K562 (cell line): ENCODE measurements around the gene TGFA. TPM values are rescaled to one million over a fixed set of nuclear protein-coding genes. Genes with fewer than 3 reads are reported as not detected.

Experiments
- ATAC-seq: fragments of 200-7000 bp; cut with Tn5 transposase; 3 replicates; pipeline ENCODE4 v1.9.1; 2020; ENCODE audit warnings: moderate library complexity
- BruUV-seq: library from RNA; stranded (reverse); fragments of 400-500 nt; replicated peaks from 2 replicates; lab custom pipeline; 2021; lab: Mats Ljungman, UMichigan
- CTCF ChIA-PET: fragments of 300-600 bp; formaldehyde crosslinking; extraction: SDS; loops from one replicate; lab custom pipeline; 2021; ENCODE audit warnings: low intra/inter-chr PET ratio; lab: Yijun Ruan, JAX
- POLR2A ChIA-PET: fragments of 300-600, 350-650 bp; sonication (Branson Sonifier 250); formaldehyde crosslinking; extraction: SDS; loops from one replicate; lab custom pipeline; 2021; ENCODE audit warnings: antibody characterized with exemption, inconsistent platforms; lab: Yijun Ruan, JAX
- DNase-seq, 4 experiments: peaks; one replicate each; pipeline versions ENCODE4 v3.0.0 to v3.0.0-alpha.2; 2011 to 2018; ENCODE audit warnings: low spot score in 3 of 4, mixed read lengths in 3 of 4; ENCODE audit errors: extremely low read depth in 1 of 4
- FAIRE-seq: peaks from 2 replicates; lab custom pipeline; 2011; peaks lifted over from hg19 to GRCh38; lab: Jason Lieb, UNC
- H2AFZ ChIP-seq: 2 replicates; pipeline ENCODE4 v1.6.0; 2011; ENCODE audit warnings: low read depth, low read length, control low read depth, inconsistent platforms
- H3K27ac ChIP-seq: fragments of 200-600 bp; 3 replicates; pipeline ENCODE4 v1.8.0; 2011; ENCODE audit warnings: low read depth, mild to moderate bottlenecking, control low read depth, inconsistent platforms, low read length, moderate library complexity, mixed read lengths; ENCODE audit errors: extremely low read depth
- H3K27me3 ChIP-seq, 2 experiments: fragments of 300-600 bp in 1 of 2; 2 replicates in 1 of 2; 3 replicates in 1 of 2; pipeline versions ENCODE4 v1.6.0 to v1.8.0; 2011; ENCODE audit warnings: inconsistent platforms in 2 of 2, low read length in 2 of 2, mild to moderate bottlenecking in 1 of 2, mixed read lengths in 1 of 2, moderate library complexity in 1 of 2; ENCODE audit not compliant: control insufficient read depth in 2 of 2, insufficient read depth in 2 of 2
- H3K36me3 ChIP-seq: fragments of 300-600 bp; 3 replicates; pipeline ENCODE4 v1.8.0; 2011; ENCODE audit warnings: mild to moderate bottlenecking, low read length, inconsistent platforms; ENCODE audit not compliant: control insufficient read depth, insufficient read depth
- H3K4me1 ChIP-seq, 2 experiments: fragments of 200-600 bp in 1 of 2; replicated peaks in 1 of 2; 2 replicates in 1 of 2; 3 replicates in 1 of 2; pipeline versions ENCODE4 v1.5.1 to v1.8.0; 2011; ENCODE audit warnings: inconsistent platforms in 2 of 2, low read length in 2 of 2, mild to moderate bottlenecking in 1 of 2, mixed read lengths in 1 of 2, moderate library complexity in 1 of 2; ENCODE audit not compliant: control insufficient read depth in 2 of 2, insufficient read depth in 2 of 2
- H3K4me2 ChIP-seq: 2 replicates; pipeline ENCODE4 v1.6.1; 2011; ENCODE audit warnings: low read length, control low read depth, inconsistent platforms, mixed read lengths; ENCODE audit not compliant: insufficient read depth
- H3K4me3 ChIP-seq: fragments of 200-600 bp; sonication (generic), shearing (Covaris generic); 2 replicates; pipeline ENCODE4 v1.5.1; 2016; ENCODE audit warnings: control low read depth, inconsistent platforms
- H3K79me2 ChIP-seq: fragments of 200-600 bp; 3 replicates; pipeline ENCODE4 v1.8.0; 2011; ENCODE audit warnings: low read length, inconsistent platforms; ENCODE audit not compliant: control insufficient read depth, insufficient read depth
- H3K9ac ChIP-seq, 2 experiments: 2 replicates each; pipeline versions ENCODE4 v1.6.0 to v1.6.1; 2011; ENCODE audit warnings: low read depth in 2 of 2, low read length in 2 of 2, control low read depth in 1 of 2, inconsistent platforms in 1 of 2, mild to moderate bottlenecking in 1 of 2, mixed read lengths in 1 of 2; ENCODE audit not compliant: insufficient read depth in 1 of 2
- H3K9me1 ChIP-seq: one replicate; pipeline ENCODE4 v1.6.0; 2011; ENCODE audit warnings: inconsistent platforms, mild to moderate bottlenecking, low read length, moderate library complexity; ENCODE audit not compliant: control insufficient read depth, insufficient read depth
- H3K9me3 ChIP-seq: replicated peaks from 2 replicates; pipeline ENCODE4 v1.5.1; 2011; ENCODE audit warnings: low read depth, low read length, inconsistent platforms; ENCODE audit not compliant: control insufficient read depth, insufficient read depth
- H4K20me1 ChIP-seq: replicated peaks from 2 replicates; pipeline ENCODE4 v1.6.1; 2011; ENCODE audit warnings: low read length, inconsistent platforms, mixed read lengths; ENCODE audit not compliant: control insufficient read depth, insufficient read depth
- ERF ChIP-seq: fragments of 450-650 bp; formaldehyde crosslinking; IDR thresholded peaks from 2 replicates; pipeline ENCODE4 v1.4.0; 2020; ENCODE audit warnings: mild to moderate bottlenecking, mixed read lengths
- GATA2 ChIP-seq: sonication (generic); formaldehyde crosslinking; IDR thresholded peaks from 2 replicates; pipeline ENCODE4 v1.4.0; 2020; ENCODE audit warnings: mild to moderate bottlenecking, missing genetic modification reagents
- KLF16 ChIP-seq: IDR thresholded peaks from 2 replicates; pipeline ENCODE4 v1.6.1; 2016; ENCODE audit warnings: antibody characterized with exemption
- MTF1 ChIP-seq: fragments of 250-450 bp; sonication (Bioruptor Pico); IDR thresholded peaks from 2 replicates; pipeline ENCODE4 v1.9.0; 2021; ENCODE audit warnings: moderate library complexity, mild to moderate bottlenecking, inconsistent platforms, borderline replicate concordance
- NFRKB ChIP-seq: fragments of 450-650 bp; IDR thresholded peaks from 2 replicates; pipeline ENCODE4 v1.6.1; 2016; ENCODE audit warnings: low read depth
- RBM17 ChIP-seq: fragments of 200-400 bp; formaldehyde crosslinking; IDR thresholded peaks from 2 replicates; pipeline ENCODE4 v1.6.1; 2017; ENCODE audit warnings: low read depth, mild to moderate bottlenecking, low read length, borderline replicate concordance
- RCOR1 ChIP-seq, 2 experiments: IDR thresholded peaks; 2 replicates each; pipeline ENCODE4 v1.6.1; 2012; ENCODE audit warnings: low read depth in 2 of 2, low read length in 2 of 2, borderline replicate concordance in 1 of 2, improper control_type of control experiment in 1 of 2
- RFX5 ChIP-seq: IDR thresholded peaks from 2 replicates; pipeline ENCODE4 v1.6.1; 2011; ENCODE audit warnings: low read depth, mild to moderate bottlenecking, improper control_type of control experiment, low read length
- RFX7 ChIP-seq: fragments of 250-450 bp; sonication (Bioruptor Pico); IDR thresholded peaks from 2 replicates; pipeline ENCODE4 v1.5.1; 2021; ENCODE audit warnings: mild to moderate bottlenecking
- SMARCC2 ChIP-seq: fragments of 450-650 bp; IDR thresholded peaks from 2 replicates; pipeline ENCODE4 v1.6.1; 2017; ENCODE audit warnings: antibody characterized with exemption, moderate library complexity, mild to moderate bottlenecking, low read depth
- XRCC4 ChIP-seq: IDR thresholded peaks from one replicate; pipeline ENCODE4 v1.6.1; 2011; ENCODE audit not compliant: insufficient read depth, insufficient read length; ENCODE audit errors: extremely low read depth
- ZKSCAN1 ChIP-seq: fragments of 150-350 bp; IDR thresholded peaks from 2 replicates; pipeline ENCODE4 v1.6.1; 2016; ENCODE audit warnings: low read depth, low read length
- ZNF695 ChIP-seq: fragments of 450-650 bp; formaldehyde crosslinking; IDR thresholded peaks from 2 replicates; pipeline ENCODE4 v1.4.0; 2020; ENCODE audit warnings: mild to moderate bottlenecking, moderate library complexity
- ZNF696 ChIP-seq: fragments of 250-450 bp; sonication (Bioruptor Pico); conservative IDR thresholded peaks from 2 replicates; pipeline ENCODE4 v1.4.0; 2020; ENCODE audit warnings: mild to moderate bottlenecking, moderate library complexity
- ZNF77 ChIP-seq: fragments of 250-450 bp; sonication (Bioruptor Pico); IDR thresholded peaks from 2 replicates; pipeline ENCODE4 v1.5.0; 2020
- WGBS: fragments of 100-300 bp; shearing (Covaris generic); methylation state at CpG from one replicate; pipeline ENCODE4 v1.1.6; 2016; ENCODE audit warnings: low coverage, mixed read lengths; ENCODE audit not compliant: insufficient coverage; ENCODE audit errors: missing lambda C conversion rate; 5-methylcytosine and 5-hydroxymethylcytosine counted together
- in situ Hi-C: fragments of 300-500 bp; cut with MboI; formaldehyde crosslinking; loops from 4 replicates; pipeline ENCODE4 v1.15.0; 2018; ENCODE audit warnings: inconsistent platforms, mixed read lengths
- intact Hi-C: fragments of 100-400 bp; cut with micrococcal nuclease; formaldehyde crosslinking; loops from 2 replicates; pipeline ENCODE4 v1.14.2; 2022
- polyA plus RNA-seq, 8 experiments: library from polyadenylated mRNA; depleted of rRNA in 4 of 8; stranded (reverse) in 5 of 8; unstranded in 3 of 8; fragments of >200 nt; fragmentation: Nextera tagmentation in 2 of 8; fragmentation: Illumina TruSeq in 1 of 8; extraction: Ambion mirVana in 2 of 8; extraction: Trizol in 1 of 8; gene quantifications; 2 replicates each; pipeline versions ENCODE4 v1.2.1 to v1.2.3, GENCODE V29; 2011 to 2014; ENCODE audit warnings: inconsistent platforms in 1 of 8, missing spikeins in 1 of 8
- total RNA-seq, 7 experiments: library from RNA; depleted of rRNA in 6 of 7; stranded (reverse); fragments of >200 nt in 6 of 7; fragmentation: Illumina TruSeq in 2 of 7; extraction: Trizol in 2 of 7; gene quantifications; 2 replicates each; pipeline versions ENCODE4 v1.2.1 to v1.2.3, GENCODE V29; 2011 to 2021; ENCODE audit warnings: low replicate concordance in 1 of 7
- TF ChIP-seq, protein P1 (sequence below), 2 experiments: fragments of 450-650 bp in 1 of 2; sonication (generic) in 1 of 2; formaldehyde crosslinking; conservative IDR thresholded peaks; 2 replicates each; pipeline versions ENCODE4 v1.4.0 to v1.8.1; 2020 to 2022; ENCODE audit warnings: mild to moderate bottlenecking in 1 of 2, missing genetic modification reagents in 1 of 2

TGFA gene
- total and polyA plus RNA-seq, 9 of the 15 experiments (the other 6 are each of a cell fraction or from before 2014, with no cell fraction given) = not detected

DNA sequence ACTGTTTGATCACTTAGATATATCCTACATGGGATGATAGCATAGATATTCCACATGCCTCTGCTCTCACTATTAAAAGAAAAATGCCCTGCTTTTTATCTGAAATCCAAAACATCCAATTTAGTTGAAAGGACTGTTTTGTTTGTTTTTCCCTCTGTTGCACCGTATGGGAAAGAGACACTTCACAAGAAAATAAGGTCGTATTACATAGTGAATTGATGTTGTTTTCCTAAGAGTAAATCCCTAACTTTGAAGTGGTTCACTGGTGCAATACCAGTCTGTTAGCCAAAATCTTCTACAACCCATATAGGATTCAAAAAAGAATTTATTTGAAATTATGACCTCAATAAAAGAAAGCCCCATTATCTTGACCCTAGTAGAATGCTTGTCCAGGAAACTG is 18.1 kb downstream of the TGFA start (continued):
- no peak for TF ChIP-seq ZNF696
- TF ChIP-seq ZNF77 (CRISPR knock-in tag) = no peak
- no peak for TF ChIP-seq ZNF695 (CRISPR knock-in tag)

DNA sequence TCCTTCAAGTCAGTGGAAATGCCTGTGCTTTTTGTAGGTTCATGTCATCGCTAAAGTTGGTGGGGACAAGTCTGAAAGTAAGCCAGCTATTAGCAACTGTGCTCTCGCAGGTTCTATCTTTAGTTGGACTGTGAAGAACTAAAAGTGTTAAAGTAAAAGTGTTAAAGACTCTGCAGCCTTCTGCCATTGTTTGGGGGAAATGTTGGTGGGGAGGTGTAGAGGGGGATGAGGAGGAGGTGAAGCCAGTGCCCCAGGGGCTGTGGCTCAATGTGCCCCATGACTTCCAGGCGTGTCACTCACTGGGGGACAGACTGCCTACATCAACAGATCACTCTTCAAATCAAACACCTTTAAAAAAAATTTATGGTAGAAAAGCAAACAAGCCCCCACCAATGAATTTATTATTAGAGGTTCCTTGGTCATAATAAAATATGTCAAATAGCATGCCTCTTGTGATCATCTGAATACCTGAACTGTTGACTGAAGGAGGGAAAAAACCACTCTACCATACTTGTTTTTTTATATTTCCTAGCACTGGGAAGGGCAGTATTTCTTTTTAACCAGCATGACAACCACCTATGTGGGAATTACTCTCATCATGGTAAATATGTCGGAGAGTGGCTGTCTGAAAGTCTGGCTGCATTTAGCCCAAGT is 19.3 kb downstream of the TGFA start:
- no peaks in the 10 kb centered on the region for H3K9me1 ChIP-seq
- no peak for ATAC-seq
- no peaks in the 10 kb centered on the region for H3K4me1 ChIP-seq
- in situ Hi-C loops = no loop called here
- CTCF ChIA-PET = no interaction called here
- BruUV-seq = no TSS peak
- H3K79me2 ChIP-seq = no peaks in the 10 kb centered on the region
- intact Hi-C loops = no loop called here
- POLR2A ChIA-PET = no interaction called here
- H3K9ac ChIP-seq = no peak overlapping the region
- H3K27me3 ChIP-seq = peaks cover 3 to 5% of the 10 kb centered on the region in 2 experiments; a peak in 1 of 5 replicates
- no peaks in the 10 kb centered on the region for H3K9me3 ChIP-seq
- H3K4me2 ChIP-seq = no peak overlapping the region
- TF ChIP-seq, protein P1, sequence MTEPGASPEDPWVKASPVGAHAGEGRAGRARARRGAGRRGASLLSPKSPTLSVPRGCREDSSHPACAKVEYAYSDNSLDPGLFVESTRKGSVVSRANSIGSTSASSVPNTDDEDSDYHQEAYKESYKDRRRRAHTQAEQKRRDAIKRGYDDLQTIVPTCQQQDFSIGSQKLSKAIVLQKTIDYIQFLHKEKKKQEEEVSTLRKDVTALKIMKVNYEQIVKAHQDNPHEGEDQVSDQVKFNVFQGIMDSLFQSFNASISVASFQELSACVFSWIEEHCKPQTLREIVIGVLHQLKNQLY (CRISPR knock-in tag; conservative IDR thresholded peaks at IDR 0.05) = no peak
- TF ChIP-seq KLF16 (no peak), ZNF695 (CRISPR knock-in tag) (no peak), XRCC4 (no peak), NFRKB (no peak), RBM17 (no peak), RCOR1 (IDR thresholded peaks at IDR 0.05; ENCODE audit: borderline replicate concordance in 1 of 2, low read depth in 2 of 2, low read length in 2 of 2) (no peak), RFX5 (no peak), GATA2 (no peak), RFX7 (CRISPR knock-in tag) (no peak), MTF1 (CRISPR knock-in tag) (no peak), SMARCC2 (no peak), ERF (CRISPR knock-in tag) (no peak), ZKSCAN1 (no peak)
- H2AFZ ChIP-seq = no peak overlapping the region
- no peaks in the 10 kb centered on the region for H4K20me1 ChIP-seq
- H3K36me3 ChIP-seq = no peaks in the 10 kb centered on the region
- no peak overlapping the region for H3K4me3 ChIP-seq
- DNase-seq = no peak
- no peak for FAIRE-seq
- 0% methylated on average over 4 of the region's 4 CpGs for WGBS
- no peak overlapping the region for H3K27ac ChIP-seq
